ENCODE measurements around the gene NTMT1. TPM values are rescaled to one million over a fixed set of nuclear protein-coding genes. Genes with fewer than 3 reads are reported as not detected.
A peak's percentile ranks its signal among the peaks of the same experiment; 100 is the strongest.
"Not testable (repeated sequence)": the region's sequence is repeated elsewhere in the genome, so short reads cannot be mapped to it uniquely, and the experiment has no call there.

Gene NTMT1
- total and polyA plus RNA-seq, 7 donors, result 67.5 to 178 (median 92.9) TPM

GRCh38 chr9:129591916-129592315, 34.0 kb upstream of the NTMT1 start:
- DNase-seq, result no peak
- no peak for ATAC-seq
- H3K27ac ChIP-seq, result no peak overlapping the region
- no peaks in the 10 kb centered on the region for H3K27me3 ChIP-seq (ENCODE audit: insufficient read depth in 3 of 3, low read length in 2 of 3)
- no peak for TF ChIP-seq CTCF (IDR thresholded peaks at IDR 0.05)
- H3K9me3 ChIP-seq, result no peaks in the 10 kb centered on the region
- intact Hi-C loops (cut with DNase I), result no loop called here
- peaks cover 10% of the 10 kb centered on the region for H3K4me1 ChIP-seq
- H3K4me3 ChIP-seq, result no peak overlapping the region
- no peaks in the 10 kb centered on the region for H3K36me3 ChIP-seq (ENCODE audit: insufficient read depth in 1 of 2, low read depth in 1 of 2)
- WGBS, 3 donors, result 82 to 92% (median 84%) methylated on average over 5 of the region's 5 CpGs

- ATAC-seq; H3K9me3 ChIP-seq; H3K36me3 ChIP-seq (ENCODE audit: insufficient read depth in 1 of 2, low read depth in 1 of 2); DNase-seq; H3K27ac ChIP-seq; intact Hi-C loops (cut with DNase I); H3K27me3 ChIP-seq (ENCODE audit: insufficient read depth in 3 of 3, low read length in 2 of 3); H3K4me3 ChIP-seq: not testable (repeated sequence)
- WGBS, 3 donors, result 82 to 85% (median 83%) methylated on average over 10 of the region's 10 CpGs
- H3K4me1 ChIP-seq, result peaks cover 14% of the 10 kb centered on the region
Measured at GRCh38 chr9:129592790-129593189, 33.2 kb upstream of the NTMT1 start.

GRCh38 chr9:129594632-129595031, 31.3 kb upstream of the NTMT1 start:
- peaks cover 0 to 3% (median 3%) of the 10 kb centered on the region in 3 donors for H3K27me3 ChIP-seq (ENCODE audit: insufficient read depth in 3 of 3, low read length in 2 of 3)
- TF ChIP-seq CTCF (IDR thresholded peaks at IDR 0.05), result no peak
- H3K4me1 ChIP-seq, result peaks cover 17% of the 10 kb centered on the region
- WGBS, 3 donors, result 40 to 54% (median 47%) methylated on average over 7 of the region's 7 CpGs
- ATAC-seq, result no peak
- H3K4me3 ChIP-seq, result no peak overlapping the region
- no peak overlapping the region for H3K27ac ChIP-seq
- H3K9me3 ChIP-seq, result no peaks in the 10 kb centered on the region
- no peak for DNase-seq
- intact Hi-C loops (cut with DNase I), result no loop called here
- no peaks in the 10 kb centered on the region for H3K36me3 ChIP-seq (ENCODE audit: insufficient read depth in 1 of 2, low read depth in 1 of 2)

GRCh38 chr9:129595311-129595741, 30.6 kb upstream of the NTMT1 start:
- no peak overlapping the region for H3K27ac ChIP-seq
- peaks cover 17% of the 10 kb centered on the region for H3K4me1 ChIP-seq
- WGBS, 3 donors, result 36 to 62% (median 39%) methylated on average over 5 of the region's 5 CpGs
- no peak overlapping the region for H3K4me3 ChIP-seq
- ATAC-seq (peak in 1 of 4 donors; percentile 15), DNase-seq (no peak)
- no peaks in the 10 kb centered on the region for H3K36me3 ChIP-seq (ENCODE audit: insufficient read depth in 1 of 2, low read depth in 1 of 2)
- H3K9me3 ChIP-seq, result no peaks in the 10 kb centered on the region
- H3K27me3 ChIP-seq (ENCODE audit: insufficient read depth in 3 of 3, low read length in 2 of 3), result peaks cover 0 to 3% (median 3%) of the 10 kb centered on the region in 3 donors
- no peak for TF ChIP-seq CTCF (IDR thresholded peaks at IDR 0.05)
- intact Hi-C loops (cut with DNase I), result no loop called here

- peak overlapping the region; percentile 68 for H3K27ac ChIP-seq
- peaks cover 17% of the 10 kb centered on the region for H3K4me1 ChIP-seq
- ATAC-seq (no peak), DNase-seq (no peak)
- H3K27me3 ChIP-seq (ENCODE audit: insufficient read depth in 3 of 3, low read length in 2 of 3), result peaks cover 0 to 3% (median 3%) of the 10 kb centered on the region in 3 donors
- H3K4me3 ChIP-seq, result no peak overlapping the region
- H3K9me3 ChIP-seq, result no peaks in the 10 kb centered on the region
- no peaks in the 10 kb centered on the region for H3K36me3 ChIP-seq (ENCODE audit: insufficient read depth in 1 of 2, low read depth in 1 of 2)
- intact Hi-C loops (cut with DNase I), result no loop called here
- 79 to 82% (median 80%) methylated on average over 6 of the region's 6 CpGs for WGBS, 3 donors
- TF ChIP-seq CTCF (IDR thresholded peaks at IDR 0.05), result no peak
Measured at GRCh38 chr9:129595903-129596540, 29.9 kb upstream of the NTMT1 start.

Data from psoas muscle (tissue), 8 donors.